ENCODE data around the gene MTCL3.

Gene MTCL3

DNA sequence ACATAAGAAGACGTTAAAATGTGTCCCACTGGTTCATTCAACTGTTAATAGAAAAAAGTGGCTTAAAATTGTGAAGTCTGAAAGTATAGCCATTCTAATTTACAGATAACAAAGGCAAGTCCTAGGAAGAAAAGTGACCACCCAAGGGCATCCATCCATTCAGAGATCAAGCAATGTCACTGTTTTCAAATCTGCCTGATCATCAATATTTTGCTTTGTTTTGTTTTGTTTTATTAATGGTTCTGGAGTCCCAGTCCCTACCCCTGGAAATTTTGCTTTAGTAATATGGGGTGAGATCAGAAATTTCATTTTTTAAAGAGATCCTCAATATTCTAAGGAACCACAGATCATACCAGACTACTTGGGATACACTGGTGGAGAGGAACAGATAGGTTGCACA is 77.3 kb downstream of the MTCL3 start:
- TF ChIP-seq, protein P1, sequence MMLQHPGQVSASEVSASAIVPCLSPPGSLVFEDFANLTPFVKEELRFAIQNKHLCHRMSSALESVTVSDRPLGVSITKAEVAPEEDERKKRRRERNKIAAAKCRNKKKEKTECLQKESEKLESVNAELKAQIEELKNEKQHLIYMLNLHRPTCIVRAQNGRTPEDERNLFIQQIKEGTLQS (IDR thresholded peaks at IDR 0.05): no peak
- TF ChIP-seq, protein P2, sequence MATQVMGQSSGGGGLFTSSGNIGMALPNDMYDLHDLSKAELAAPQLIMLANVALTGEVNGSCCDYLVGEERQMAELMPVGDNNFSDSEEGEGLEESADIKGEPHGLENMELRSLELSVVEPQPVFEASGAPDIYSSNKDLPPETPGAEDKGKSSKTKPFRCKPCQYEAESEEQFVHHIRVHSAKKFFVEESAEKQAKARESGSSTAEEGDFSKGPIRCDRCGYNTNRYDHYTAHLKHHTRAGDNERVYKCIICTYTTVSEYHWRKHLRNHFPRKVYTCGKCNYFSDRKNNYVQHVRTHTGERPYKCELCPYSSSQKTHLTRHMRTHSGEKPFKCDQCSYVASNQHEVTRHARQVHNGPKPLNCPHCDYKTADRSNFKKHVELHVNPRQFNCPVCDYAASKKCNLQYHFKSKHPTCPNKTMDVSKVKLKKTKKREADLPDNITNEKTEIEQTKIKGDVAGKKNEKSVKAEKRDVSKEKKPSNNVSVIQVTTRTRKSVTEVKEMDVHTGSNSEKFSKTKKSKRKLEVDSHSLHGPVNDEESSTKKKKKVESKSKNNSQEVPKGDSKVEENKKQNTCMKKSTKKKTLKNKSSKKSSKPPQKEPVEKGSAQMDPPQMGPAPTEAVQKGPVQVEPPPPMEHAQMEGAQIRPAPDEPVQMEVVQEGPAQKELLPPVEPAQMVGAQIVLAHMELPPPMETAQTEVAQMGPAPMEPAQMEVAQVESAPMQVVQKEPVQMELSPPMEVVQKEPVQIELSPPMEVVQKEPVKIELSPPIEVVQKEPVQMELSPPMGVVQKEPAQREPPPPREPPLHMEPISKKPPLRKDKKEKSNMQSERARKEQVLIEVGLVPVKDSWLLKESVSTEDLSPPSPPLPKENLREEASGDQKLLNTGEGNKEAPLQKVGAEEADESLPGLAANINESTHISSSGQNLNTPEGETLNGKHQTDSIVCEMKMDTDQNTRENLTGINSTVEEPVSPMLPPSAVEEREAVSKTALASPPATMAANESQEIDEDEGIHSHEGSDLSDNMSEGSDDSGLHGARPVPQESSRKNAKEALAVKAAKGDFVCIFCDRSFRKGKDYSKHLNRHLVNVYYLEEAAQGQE (IDR thresholded peaks at IDR 0.05): no peak
- TF ChIP-seq, protein P3, sequence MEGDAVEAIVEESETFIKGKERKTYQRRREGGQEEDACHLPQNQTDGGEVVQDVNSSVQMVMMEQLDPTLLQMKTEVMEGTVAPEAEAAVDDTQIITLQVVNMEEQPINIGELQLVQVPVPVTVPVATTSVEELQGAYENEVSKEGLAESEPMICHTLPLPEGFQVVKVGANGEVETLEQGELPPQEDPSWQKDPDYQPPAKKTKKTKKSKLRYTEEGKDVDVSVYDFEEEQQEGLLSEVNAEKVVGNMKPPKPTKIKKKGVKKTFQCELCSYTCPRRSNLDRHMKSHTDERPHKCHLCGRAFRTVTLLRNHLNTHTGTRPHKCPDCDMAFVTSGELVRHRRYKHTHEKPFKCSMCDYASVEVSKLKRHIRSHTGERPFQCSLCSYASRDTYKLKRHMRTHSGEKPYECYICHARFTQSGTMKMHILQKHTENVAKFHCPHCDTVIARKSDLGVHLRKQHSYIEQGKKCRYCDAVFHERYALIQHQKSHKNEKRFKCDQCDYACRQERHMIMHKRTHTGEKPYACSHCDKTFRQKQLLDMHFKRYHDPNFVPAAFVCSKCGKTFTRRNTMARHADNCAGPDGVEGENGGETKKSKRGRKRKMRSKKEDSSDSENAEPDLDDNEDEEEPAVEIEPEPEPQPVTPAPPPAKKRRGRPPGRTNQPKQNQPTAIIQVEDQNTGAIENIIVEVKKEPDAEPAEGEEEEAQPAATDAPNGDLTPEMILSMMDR (IDR thresholded peaks at IDR 0.05; ENCODE audit: low read depth, low read length, missing input control): no peak
- 80% methylated on average over 1 of the region's 1 CpG for WGBS
- Histone ChIP-seq H3K36me3 (ENCODE audit: control insufficient read depth in 4 of 4, insufficient read depth in 3 of 4, low read depth in 1 of 4, low read length in 3 of 4) (no peaks in the 10 kb centered on the region), H3K9me3 (ENCODE audit: control insufficient read depth in 4 of 4, low read length in 3 of 4) (no peaks in the 10 kb centered on the region), H3K27ac (ENCODE audit: low read depth in 1 of 2, low read length in 2 of 2) (no peak overlapping the region), H3K9ac (ENCODE audit: low read depth in 1 of 2, low read length in 2 of 2) (no peak overlapping the region), H3K4me1 (ENCODE audit: control insufficient read depth in 4 of 4, insufficient read depth in 4 of 4, low read length in 3 of 4) (no peaks in the 10 kb centered on the region), H3K4me3 (ENCODE audit: low read depth in 1 of 3, low read length in 3 of 3) (no peak overlapping the region), H3K27me3 (ENCODE audit: control insufficient read depth in 4 of 4, insufficient read depth in 4 of 4, low read length in 3 of 4) (no peaks in the 10 kb centered on the region)
- no peak for DNase-seq (ENCODE audit: low spot score)

DNA sequence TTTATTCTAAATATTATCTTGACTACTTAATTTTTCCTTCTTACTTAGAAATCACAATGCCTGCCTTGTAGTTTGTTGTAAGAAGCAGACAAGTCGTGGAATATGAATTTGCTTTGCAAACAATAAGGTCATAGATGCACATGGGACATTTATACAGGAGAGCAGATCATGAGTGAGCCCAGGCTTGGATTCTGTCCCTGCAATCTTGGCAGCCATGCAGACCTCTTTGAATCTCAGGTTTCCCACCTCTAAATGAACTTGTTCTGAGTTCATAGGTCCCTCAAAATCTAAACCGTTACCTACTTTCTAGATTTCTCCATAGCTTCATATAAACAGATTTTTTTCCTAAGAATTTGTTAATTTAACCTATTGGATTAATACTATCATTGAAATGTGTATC is 79.4 kb downstream of the MTCL3 start:
- Histone ChIP-seq H3K9ac (ENCODE audit: low read depth in 1 of 2, low read length in 2 of 2) (no peak overlapping the region), H3K4me1 (ENCODE audit: control insufficient read depth in 4 of 4, insufficient read depth in 4 of 4, low read length in 3 of 4) (no peaks in the 10 kb centered on the region), H3K36me3 (ENCODE audit: control insufficient read depth in 4 of 4, insufficient read depth in 3 of 4, low read depth in 1 of 4, low read length in 3 of 4) (no peaks in the 10 kb centered on the region), H3K27me3 (ENCODE audit: control insufficient read depth in 4 of 4, insufficient read depth in 4 of 4, low read length in 3 of 4) (no peaks in the 10 kb centered on the region), H3K27ac (ENCODE audit: low read depth in 1 of 2, low read length in 2 of 2) (no peak overlapping the region), H3K9me3 (ENCODE audit: control insufficient read depth in 4 of 4, low read length in 3 of 4) (no peaks in the 10 kb centered on the region), H3K4me3 (ENCODE audit: low read depth in 1 of 3, low read length in 3 of 3) (no peak overlapping the region)
- WGBS: 42% methylated on average over 2 of the region's 2 CpGs
- DNase-seq (ENCODE audit: low spot score): no peak
- TF ChIP-seq RAD21 (IDR thresholded peaks at IDR 0.05) (no peak), HNF4A (conservative IDR thresholded peaks at IDR 0.05) (no peak), TAF1 (conservative IDR thresholded peaks at IDR 0.05) (no peak), HNF4G (IDR thresholded peaks at IDR 0.05) (no peak), NR2F2 (IDR thresholded peaks at IDR 0.05) (no peak), SP1 (IDR thresholded peaks at IDR 0.05) (no peak), RXRA (IDR thresholded peaks at IDR 0.05) (no peak), FOXA1 (IDR thresholded peaks at IDR 0.05) (no peak), GABPA (IDR thresholded peaks at IDR 0.05 in 1 of 2, conservative IDR thresholded peaks at IDR 0.05 in 1 of 2) (no peak), JUND (IDR thresholded peaks at IDR 0.05) (no peak), YY1 (IDR thresholded peaks at IDR 0.05) (no peak), FOXA2 (IDR thresholded peaks at IDR 0.05) (no peak), EGR1 (IDR thresholded peaks at IDR 0.05; ENCODE audit: low read depth in 2 of 2) (no peak)
- TF ChIP-seq, protein P2 (IDR thresholded peaks at IDR 0.05): no peak
- TF ChIP-seq, protein P3 (IDR thresholded peaks at IDR 0.05; ENCODE audit: low read depth, low read length, missing input control): no peak
- TF ChIP-seq, protein P4, sequence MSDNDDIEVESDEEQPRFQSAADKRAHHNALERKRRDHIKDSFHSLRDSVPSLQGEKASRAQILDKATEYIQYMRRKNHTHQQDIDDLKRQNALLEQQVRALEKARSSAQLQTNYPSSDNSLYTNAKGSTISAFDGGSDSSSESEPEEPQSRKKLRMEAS (IDR thresholded peaks at IDR 0.05): no peak
- TF ChIP-seq, protein P5, sequence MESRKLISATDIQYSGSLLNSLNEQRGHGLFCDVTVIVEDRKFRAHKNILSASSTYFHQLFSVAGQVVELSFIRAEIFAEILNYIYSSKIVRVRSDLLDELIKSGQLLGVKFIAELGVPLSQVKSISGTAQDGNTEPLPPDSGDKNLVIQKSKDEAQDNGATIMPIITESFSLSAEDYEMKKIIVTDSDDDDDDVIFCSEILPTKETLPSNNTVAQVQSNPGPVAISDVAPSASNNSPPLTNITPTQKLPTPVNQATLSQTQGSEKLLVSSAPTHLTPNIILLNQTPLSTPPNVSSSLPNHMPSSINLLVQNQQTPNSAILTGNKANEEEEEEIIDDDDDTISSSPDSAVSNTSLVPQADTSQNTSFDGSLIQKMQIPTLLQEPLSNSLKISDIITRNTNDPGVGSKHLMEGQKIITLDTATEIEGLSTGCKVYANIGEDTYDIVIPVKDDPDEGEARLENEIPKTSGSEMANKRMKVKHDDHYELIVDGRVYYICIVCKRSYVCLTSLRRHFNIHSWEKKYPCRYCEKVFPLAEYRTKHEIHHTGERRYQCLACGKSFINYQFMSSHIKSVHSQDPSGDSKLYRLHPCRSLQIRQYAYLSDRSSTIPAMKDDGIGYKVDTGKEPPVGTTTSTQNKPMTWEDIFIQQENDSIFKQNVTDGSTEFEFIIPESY (IDR thresholded peaks at IDR 0.05): no peak
- TF ChIP-seq, protein P1 (IDR thresholded peaks at IDR 0.05): no peak
